ENCODE measurements around the gene CXCR5.

Gene CXCR5

GRCh38 chr11:118899296-118899688 lies 15.6 kb downstream of the CXCR5 start:
- DNase-seq (ENCODE audit: low spot score), result no peak

DNA sequence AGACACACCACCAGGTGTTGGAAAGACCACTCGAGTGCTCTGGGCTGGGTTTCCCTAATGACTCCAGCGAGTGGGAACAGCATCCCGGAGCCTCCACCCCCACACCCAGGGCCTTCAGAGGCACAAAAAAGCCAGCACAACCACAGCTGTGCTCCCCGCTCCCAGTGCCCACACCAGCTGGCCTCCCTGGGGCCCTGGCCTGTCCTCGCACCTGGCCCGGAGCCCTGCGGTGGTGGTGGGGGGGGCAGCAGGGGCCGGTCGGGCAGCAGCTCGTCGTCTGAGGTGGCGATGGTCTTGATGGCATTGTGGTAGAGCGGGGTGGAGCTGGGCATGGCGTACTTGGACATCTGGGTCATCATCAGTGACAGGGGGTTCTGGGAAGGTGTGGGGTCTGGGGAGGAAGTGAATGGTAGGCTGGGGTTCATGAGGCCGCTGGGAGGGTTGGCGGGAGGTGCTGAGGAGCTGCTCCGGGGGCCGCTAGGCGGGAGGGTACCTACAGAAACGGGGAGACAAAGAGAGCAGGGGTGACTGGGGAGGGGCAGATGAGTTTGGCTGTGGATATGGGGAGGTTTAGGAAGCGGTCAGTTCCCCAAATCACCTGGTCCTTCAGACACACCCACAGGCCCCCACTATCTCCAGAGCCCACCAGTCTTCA lies 16.1 kb downstream of the CXCR5 start:
- no peak for DNase-seq (ENCODE audit: low spot score)

- no peak for DNase-seq (ENCODE audit: low spot score)
Measured at GRCh38 chr11:118900535-118901384, 17.1 kb downstream of the CXCR5 start.

DNA sequence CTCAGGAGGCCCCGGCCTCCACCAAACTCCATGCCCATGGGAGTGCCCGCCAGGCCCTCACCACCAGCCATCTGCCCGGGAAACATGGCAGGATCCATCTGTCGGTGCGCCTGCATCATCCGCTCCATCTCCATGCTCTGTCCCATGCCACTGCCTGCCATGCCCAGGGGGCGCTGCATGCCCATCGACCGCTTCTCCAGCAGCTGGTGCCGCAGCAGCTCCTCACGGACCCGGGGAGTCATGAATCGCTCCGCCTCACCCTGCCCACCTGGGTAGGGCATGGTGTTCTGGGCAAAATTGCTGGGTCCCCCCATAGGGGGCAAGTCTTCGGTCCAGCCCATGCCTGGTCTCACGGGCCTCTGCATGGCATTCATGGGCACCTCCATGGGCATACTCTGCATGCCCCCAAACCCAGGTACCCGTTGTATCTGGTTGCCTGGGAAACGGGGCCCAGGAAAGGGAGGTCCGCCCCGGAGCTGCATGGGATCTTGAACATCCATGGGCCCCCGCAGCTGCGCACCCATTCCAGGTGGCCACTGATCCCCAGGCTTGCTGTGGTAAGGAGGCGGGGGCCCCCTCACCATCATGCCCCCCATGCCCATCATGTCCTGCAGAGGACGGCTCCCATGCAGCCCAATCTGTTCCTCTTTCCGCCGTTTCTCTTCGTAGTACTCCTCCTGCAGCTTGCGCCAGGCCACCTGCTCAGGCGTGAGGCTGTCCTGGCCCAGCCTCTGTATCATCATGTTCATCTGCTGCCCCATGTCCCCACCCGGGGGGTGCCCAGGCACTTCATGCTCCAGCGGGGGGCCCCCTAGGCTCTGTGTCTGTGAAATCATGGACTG lies 18.0 kb downstream of the CXCR5 start:
- DNase-seq (ENCODE audit: low spot score), result no peak

GRCh38 chr11:118902336-118903203 lies 18.9 kb downstream of the CXCR5 start:
- DNase-seq (ENCODE audit: low spot score), result no peak

- DNase-seq (ENCODE audit: low spot score), result no peak
Measured at GRCh38 chr11:118903204-118904015, 19.7 kb downstream of the CXCR5 start.

DNA sequence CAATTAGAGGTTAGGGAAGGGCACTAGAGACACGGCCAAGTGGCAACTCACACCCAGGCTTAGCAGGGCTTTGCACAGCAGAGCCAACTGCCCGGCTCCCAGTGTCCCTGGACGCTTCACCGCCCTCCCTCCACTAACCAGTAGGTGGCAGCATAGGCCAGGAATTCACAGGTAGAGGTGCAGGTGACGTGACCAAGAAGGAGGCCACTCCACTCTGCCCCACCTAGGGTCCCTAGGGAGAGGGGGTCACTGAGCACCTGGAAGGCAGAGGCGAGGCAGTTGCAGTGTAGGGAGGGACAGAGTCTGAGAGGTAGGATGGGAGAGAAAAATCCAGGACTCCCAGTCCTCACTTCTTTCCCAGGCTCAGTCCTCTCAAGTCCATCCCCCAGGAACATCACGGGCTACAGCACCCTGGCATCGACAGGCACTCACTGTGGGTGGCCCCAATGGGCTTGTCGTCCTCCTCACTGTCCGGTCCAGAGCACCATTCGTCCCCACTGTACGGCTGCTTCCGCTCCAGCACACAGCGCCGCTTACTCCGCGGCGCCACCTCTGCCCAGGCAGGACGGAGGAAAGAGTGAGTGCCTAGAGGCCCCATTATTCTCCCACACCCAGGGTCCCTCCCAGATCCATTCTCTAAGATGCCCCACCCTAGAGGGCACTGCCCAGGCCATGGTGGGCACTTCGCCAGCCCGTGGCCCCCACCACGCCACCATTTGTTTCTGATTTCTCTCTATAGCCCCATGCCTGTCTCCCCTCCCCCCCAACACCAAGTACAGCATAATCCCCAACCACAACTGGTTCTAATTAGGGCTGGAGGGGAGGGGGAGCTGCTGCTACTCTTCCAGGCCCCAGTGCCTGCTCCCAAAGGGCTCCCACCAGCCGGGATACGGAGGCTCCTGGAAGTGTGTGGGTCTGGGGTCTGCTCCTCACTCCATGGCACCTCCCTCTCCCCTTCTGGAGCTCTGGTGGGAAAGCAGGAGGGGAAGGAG lies 23.7 kb downstream of the CXCR5 start:
- DNase-seq (ENCODE audit: low spot score), result peak; percentile 84

DNA sequence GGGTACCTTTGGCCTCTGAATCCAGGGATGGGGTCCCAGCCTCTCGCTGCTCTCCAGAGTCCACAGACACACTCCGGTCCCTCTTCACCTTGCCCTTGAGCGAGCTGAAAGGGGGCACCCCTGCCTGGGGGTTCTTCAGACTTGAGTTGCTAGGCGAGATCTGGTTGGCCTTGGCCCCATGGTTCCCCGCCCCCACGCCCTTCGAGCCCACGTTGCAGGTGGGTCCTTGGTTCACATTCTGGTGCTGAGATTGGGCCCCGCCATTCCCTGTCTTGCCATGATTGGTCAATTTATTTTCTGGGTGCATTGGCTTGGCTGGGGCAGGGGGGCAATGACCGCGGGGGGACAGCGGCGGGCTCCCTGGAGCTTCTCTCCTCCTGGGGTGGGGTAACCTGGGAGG lies 24.6 kb downstream of the CXCR5 start:
- DNase-seq (ENCODE audit: low spot score), result no peak

DNA sequence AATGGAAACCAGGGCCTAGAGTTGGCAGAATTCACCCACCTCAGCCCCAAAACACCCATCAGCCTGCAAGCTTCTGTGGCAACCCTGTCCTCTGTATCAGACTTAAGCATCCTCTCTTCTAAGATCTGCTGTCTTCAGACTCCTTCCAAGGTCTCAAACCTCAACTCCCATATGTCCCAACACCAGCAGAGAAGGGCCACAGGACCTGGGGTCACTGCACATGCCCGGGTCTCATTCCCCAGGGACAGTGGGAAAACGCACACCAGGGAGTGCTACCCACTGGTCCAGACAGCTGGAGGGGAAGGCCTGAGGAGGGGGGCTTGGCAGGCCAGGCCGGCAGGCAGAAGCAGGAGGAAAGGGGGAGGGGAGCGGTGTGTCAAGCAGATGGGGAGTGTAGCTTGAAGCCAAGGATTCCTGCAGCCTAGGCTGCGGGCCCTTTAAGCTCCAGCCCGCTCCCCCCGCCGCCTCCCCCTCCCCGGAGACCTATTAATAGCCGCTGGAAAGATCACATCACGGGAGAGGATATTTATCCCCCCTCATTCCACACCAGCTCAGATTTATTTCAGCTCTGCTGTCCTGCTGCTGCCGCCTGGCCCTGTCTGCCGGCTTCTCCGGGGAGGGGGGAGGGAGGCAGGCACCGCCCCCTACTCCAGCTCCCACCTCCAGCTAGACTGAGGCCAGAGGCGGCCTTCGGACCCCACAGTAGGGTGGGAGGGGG lies 25.4 kb downstream of the CXCR5 start:
- peak; percentile 89 for DNase-seq (ENCODE audit: low spot score)

DNA sequence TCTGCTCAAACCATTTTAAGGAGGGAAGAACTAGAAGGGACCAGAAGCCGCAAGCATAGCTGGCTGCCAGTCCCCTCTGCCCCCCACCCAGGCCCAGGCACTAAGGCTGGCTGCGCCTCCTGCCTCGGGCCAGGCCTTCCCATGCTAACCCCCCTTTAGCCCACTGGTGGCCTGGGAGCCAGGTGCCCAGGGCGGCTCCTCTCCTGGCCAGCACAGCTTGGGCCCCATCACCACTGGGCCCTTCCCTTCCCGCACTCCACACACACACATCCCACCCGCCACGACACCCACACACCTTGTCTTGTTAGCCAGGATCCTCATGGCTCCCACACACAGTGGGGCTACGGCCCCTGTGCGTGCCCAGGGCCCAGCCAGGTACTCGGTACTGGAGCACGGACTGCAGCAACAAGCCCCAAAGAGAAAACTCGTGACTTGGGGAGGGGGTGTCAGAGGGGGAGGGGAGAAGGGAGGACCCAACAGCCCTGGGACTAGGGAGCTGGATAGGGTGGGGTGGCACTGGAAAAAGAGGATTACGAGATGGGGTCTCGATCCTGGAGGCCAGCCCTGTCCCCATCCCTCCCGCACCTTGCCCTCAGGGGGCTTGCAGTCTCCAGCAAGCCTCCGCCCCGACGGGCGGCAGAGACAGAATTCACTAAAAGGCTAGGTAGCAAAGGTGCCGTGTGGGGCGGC lies 26.1 kb downstream of the CXCR5 start:
- DNase-seq (ENCODE audit: low spot score), result no peak

- DNase-seq (ENCODE audit: low spot score), result no peak
Measured at GRCh38 chr11:118910309-118911112, 26.8 kb downstream of the CXCR5 start.

DNA sequence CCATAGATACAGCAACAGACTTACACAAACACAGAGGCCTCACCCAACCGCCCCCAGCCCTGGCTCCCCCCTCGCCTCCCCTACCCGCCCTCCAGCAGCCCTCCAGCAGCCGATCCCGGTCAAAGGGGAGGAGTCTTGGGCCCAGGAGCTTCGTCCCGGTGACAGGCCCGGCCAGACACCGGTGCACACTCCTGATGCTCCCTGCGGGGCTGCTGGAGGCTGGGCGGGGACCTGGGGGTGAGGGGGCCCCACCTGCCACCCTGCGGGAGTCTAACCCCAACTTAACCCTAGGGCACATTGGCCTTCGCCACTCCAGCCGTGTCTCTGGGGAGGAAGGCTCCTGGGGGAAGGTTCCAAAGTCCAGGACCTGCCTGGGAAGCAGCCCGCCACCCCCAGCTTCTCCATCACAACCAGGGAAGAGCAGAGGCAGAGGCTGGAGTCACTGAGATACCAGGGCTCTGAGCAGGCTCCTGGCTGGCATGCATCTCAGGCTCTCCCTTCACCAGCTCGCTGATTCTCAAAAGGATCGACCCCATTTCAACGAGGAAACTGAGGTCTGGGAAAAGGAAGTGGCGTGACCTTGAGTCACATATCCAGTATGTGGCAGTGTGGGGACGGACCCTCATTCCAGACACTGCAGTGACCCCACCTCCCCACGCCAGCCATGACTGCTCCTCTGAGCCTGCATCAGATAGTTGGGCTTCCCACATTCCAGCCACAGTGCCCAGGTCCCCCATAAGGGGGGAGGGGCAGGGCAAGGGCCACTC lies 27.6 kb downstream of the CXCR5 start:
- DNase-seq (ENCODE audit: low spot score), result no peak

DNA sequence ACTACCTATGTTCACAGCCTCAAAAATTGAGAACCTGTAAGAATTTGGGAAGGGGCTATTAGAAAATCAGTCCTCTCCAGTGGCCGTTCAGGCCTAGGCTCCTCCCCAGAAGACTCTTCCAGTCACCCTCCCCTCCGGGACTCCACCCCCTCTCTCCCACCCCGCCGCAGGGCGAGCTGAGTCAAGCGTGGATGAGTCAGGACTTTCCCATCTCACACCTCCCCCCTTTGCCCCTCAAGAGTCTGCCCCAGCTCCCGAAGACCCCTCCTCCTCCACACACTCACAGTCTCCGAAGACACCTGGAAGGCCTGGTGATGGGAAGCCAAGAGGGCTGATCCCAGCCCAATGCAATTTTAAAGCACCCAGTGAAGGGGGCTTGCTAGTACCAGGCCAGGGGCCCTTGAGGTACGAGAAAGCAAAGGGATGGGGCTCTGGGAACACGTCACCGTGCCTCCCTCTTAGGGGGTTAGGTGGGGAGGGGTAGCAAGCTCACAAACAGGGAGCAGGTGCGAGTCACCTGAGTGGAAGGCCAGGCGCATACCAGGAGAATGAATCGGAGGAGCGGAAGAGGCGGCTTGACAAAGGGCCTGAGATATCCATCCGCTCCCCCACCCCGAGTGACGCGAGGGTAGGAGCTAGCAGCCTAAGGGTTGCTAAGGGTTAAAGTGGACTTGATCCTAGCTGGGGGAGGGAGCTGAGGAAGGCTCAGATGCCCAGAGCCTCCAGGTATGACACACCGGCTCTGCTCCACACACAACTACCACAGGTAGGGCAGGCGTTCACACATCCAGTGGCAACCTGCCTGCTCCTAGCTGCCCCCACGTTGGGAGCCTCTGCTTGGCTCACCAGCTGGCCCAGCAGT lies 28.4 kb downstream of the CXCR5 start:
- no peak for DNase-seq (ENCODE audit: low spot score)

DNA sequence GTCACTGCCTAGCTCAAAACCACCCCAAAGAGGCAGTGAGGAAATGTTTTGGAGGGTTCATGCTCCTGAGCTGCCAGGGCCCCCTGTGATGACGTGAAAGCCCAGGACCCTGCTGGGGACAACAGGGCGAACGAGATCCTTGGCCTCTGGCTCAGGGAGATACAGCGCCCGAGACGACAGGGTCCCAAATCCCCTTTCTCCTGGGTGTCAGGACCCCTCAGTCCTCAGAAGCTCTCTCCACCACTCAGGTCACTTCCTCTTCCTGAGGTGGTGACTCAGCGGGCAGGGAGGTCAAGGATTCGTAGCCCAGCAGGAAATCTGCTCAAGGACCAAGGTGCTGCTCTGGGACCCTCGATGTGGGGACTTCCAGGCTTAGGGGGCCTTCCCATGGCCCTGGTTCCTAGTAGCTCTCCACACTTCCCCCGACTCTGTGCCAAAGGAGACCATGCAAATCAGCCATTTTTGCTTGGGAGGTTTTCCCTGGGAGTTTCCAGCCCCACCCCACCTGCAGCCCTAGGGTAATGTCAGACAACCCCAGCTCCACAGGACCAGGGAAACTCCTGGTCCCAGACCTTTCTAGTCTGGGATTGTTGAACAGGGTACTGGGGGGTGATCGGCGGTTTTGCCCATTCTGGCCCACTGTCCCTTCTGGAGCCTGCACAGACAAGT lies 29.2 kb downstream of the CXCR5 start:
- DNase-seq (ENCODE audit: low spot score), result no peak

All from D341Med (cell line).